CD4-positive, alpha-beta T cell treated with Interleukin-6 at 100 ng/mL for 8 hours (primary cell): ENCODE measurements around the gene SPTBN1.

Experiments used
- DNase-seq: peaks from one replicate; pipeline ENCODE4 v3.0.0-alpha.2; 2020; ENCODE audit warnings: mixed read lengths, low spot score

The SPTBN1 gene

GRCh38 chr2:54574860-54575247, 118.7 kb downstream of the SPTBN1 start:
- no peak for DNase-seq

DNA sequence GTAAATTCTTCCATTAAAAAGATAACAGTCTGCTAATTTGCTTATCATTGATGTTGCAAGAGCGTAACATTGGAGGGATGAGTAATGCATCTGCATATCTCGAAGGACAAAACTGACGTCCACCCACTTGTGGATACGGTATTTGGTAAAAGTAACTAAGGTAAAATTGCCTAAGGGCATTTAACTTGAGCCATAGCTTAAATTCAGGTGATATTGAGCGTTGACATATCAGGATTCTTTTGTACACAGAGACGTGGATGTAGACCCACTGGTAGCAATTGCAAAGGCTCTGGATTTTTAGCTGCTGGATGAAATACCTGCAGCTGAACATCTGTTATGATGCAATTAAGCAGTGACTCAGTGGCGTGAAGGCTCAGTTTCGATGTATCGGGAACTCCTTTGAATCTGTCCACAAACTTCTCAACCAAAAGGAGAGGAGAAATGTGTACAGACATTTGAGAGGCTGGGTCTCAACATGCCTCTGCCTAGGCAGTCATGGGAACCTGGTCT, 119.3 kb downstream of the SPTBN1 start:
- no peak for DNase-seq

- DNase-seq = no peak
Observed at GRCh38 chr2:54577035-54577434, 120.9 kb downstream of the SPTBN1 start.

- DNase-seq = no peak
Observed at GRCh38 chr2:54577944-54578647, 122.0 kb downstream of the SPTBN1 start.

- no peak for DNase-seq
Observed at GRCh38 chr2:54578648-54579045, 122.5 kb downstream of the SPTBN1 start.

DNA sequence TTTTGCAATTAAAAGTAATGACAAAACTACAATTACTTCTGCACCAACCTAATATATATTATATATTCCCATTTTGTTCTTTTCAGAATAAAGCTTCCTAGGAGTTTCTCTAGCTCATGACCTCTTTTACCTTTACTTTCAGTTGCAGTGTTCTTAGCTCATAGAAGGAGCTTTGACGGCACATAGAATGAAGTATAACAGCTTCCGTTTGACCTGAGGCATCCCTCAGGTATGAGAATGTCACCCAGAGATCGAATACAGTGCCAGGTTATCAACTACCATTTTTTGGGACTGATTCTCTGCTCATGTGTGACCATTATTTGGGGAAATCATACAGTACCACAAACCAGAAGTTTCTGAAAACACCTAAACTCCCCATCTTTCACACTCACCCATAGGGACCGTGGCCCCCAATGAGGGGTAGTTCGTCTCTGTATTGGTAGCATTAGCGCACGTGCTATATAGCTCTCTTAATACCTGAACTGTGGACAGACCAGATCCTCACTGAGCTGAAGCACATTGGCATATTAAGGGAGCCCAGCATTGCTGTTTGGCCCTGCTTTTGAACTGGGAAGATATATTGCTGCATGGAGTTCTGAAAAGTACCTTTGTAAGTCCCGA, 123.0 kb downstream of the SPTBN1 start:
- DNase-seq = no peak

DNA sequence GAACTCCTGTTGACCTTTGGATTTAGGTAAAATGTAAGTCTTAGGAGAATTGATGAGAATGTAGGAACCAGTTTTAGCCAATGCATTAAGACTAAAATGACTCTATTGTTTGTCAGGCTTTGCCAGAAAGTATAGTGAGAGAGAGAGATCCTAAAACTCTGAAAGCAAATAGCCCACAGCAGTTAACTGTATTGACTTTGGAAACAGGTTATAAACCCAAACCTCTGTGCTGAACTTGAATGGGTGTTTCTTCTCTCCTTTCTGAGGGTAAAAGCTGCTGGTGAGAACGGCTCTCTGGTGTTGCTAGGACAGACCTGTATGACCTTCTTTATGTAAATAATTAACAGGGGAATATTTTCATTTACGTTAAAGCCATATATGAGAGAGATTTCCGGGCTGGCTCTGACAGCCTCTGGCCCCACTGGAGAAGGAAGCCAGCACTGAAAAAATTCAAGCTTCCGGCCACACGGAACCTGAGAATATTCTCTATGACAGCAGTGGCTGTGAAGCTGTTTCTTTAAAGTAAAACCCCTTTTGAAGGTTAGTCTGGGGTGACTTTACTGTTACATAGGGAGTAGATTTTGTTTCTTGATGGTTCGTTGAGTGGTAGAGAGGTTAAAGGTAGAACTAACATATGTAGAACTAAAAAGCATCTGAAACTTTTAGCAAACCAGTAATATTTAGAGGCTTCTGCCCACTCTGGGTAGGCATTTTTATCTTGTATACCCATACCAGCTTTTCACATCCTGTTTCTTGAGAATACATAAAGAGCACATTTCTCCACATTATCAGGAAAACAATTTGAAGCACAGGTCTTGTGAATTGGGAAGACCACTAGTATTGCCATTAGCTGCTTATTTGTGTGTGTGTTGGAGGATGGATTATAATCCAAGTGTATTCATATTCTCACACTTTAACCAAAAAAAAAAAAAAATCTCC, 123.8 kb downstream of the SPTBN1 start:
- DNase-seq = peak; percentile 76

GRCh38 chr2:54581326-54582039, 125.4 kb downstream of the SPTBN1 start:
- no peak for DNase-seq

DNA sequence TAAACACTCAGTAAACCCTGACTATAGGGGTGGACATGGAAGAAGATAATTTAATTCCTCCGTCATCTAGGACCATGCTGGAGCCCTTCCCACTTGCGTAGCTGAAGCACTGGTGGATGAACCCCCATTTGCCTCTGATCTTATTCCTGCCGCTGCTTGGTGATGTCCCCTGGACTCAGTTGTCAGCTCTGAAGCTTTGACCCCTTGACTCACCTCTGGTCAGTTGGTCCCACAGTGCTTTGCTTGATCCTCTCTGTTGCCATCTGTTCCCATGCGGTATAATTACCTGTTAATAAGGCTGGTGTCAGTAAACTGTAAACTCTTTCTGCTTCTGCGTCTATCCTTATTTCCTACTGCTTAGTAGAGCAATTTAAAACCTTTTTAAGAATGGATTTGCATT, 126.9 kb downstream of the SPTBN1 start:
- no peak for DNase-seq

GRCh38 chr2:54584598-54584997, 128.5 kb downstream of the SPTBN1 start:
- DNase-seq = no peak

GRCh38 chr2:54585136-54585733, 129.1 kb downstream of the SPTBN1 start:
- no peak for DNase-seq

- no peak for DNase-seq
Observed at GRCh38 chr2:54586062-54586461, 129.9 kb downstream of the SPTBN1 start.

DNA sequence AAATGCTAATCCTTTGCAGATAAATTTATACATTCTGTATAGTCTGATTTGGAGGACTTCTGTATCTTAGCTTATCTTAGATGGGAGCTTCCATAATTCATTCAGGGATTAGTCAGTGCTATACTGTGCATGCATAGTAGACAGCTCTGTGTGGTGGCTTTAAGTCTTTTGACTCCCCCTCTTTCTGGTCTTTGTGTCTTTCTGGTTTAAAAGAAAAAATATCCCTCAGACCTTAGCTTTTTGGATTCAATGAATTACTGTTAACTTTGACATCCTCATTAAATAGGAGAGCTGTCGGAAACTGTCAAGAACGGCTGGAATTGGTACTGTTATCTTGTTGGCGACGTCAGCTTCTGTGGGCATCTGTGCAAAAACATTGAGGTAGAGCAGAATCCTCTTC, 130.4 kb downstream of the SPTBN1 start:
- DNase-seq = no peak

DNA sequence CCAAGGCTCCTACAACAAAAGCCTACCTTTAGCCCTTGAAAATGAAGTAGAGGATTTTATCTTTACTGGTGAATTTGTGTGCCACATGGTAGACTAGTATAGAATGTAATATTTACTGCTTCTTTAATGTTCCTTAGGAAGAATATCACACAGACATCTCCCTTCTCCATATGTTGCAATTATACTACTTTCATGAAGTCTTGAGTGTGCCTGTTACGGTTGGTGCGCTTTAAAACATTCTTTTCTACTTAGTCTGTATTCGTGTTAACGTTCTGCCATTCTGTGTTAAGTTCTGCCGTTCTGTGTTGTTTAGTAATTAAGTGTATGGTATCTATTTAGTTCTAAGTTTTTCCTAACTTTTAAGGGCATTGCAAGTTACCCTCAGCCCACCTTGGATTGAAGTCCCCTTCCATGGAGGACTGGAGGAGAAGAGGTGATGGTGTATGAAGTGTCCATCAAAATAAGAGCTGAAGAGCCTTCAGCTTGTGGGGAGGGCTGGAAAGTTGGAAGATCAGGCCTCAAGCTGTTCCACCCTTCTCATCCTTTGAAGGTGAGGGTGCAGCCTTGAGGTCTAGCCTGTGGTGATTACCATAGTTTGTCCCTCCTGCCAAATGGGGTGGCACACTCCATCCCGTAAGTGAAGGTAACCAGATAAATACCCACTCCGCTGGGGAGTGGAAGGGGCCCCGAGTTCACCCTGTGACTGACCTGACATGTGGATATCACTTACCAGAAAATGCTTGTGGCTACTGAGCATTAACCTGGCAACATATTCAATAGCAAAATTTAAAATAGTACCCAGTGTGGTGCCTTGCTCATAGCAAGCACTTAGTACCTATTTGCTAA, 131.3 kb downstream of the SPTBN1 start:
- DNase-seq = no peak

- no peak for DNase-seq
Observed at GRCh38 chr2:54588244-54588899, 132.2 kb downstream of the SPTBN1 start.

DNA sequence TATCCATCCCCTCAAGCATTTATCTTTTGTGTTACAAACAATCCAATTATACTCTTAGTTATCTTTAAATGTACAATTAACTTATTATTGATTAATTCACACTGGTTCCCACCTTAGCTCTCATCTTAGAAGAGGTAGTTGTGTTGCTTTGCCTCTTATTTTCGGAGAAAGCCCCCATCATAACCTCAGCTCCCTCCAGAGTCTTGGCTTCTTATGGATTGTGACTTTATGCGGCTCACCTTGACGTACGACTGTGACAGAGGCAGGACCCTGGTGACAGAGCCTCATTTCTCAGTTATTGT, 132.9 kb downstream of the SPTBN1 start:
- no peak for DNase-seq

GRCh38 chr2:54589340-54590215, 133.5 kb downstream of the SPTBN1 start:
- peak; percentile 69 for DNase-seq

DNA sequence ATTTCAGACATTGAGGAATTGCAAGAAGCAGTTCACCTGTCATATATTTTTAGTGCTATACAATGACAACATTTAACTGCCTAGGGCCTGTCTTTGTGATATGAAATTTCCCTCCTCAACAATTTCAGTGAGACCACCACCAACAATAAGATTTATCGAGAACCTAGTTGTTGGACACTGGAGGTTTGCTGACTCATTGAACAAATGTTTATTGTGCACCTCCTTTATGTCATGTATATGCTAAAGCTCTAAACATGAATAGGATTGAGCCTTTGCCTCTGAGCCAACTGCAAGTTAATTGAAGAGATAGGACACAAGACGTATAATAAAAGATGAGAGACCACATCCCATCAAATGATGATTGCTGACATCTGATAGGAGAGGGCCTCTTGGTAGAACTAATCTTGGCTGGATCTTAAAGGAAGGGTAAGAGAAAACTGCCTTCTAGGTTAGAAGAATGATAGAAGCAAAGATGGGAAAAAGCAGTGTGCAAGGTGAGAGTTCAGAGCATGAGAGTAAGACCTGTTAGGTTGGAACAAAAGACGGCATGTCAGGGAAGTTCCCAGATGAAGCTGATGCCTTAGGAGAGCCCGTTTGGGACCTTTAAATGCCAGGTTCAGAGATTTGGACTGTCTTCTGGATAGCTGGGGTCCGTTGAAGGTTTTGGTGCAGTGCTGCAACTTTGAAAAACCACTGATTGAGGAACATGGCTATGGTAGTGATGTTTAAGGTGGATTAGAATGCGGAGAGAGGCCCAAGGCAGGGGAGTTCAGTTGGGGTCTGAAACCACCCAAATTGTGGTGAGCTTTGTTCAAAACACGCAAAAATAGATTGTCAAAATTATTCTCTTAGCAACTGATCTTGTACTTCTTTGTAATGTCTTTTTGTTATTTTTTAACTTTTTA, 134.3 kb downstream of the SPTBN1 start:
- DNase-seq = no peak
